C4-2B (cell line): ENCODE data around the gene PTPN1.

ENCODE experiments used
- CTCF ChIP-seq: fragments of 450-650 bp; conservative IDR thresholded peaks from 2 replicates; pipeline ENCODE4 v1.5.1; 2017; ENCODE audit warnings: mild to moderate bottlenecking
- ZFX ChIP-seq: fragments of 450-650 bp; IDR thresholded peaks from 2 replicates; pipeline ENCODE4 v1.6.1; 2017

GRCh38 chr20:50584687-50585086 is 74.5 kb downstream of the PTPN1 start:
- TF ChIP-seq CTCF (no peak), ZFX (no peak)
